KMS-11 (cell line): Measurements from ENCODE around the gene LRCH4.
A peak's percentile ranks its signal among the peaks of the same experiment; 100 is the strongest.

Source experiments
- H2AFZ ChIP-seq: fragments of 200-600 bp; sonication (generic); 2 replicates; pipeline ENCODE4 v1.6.1; 2016; ENCODE audit warnings: antibody characterized with exemption, mixed run types, low read depth
- H3K27ac ChIP-seq: fragments of 200-600 bp; sonication (generic); 2 replicates; pipeline ENCODE4 v1.6.1; 2016; ENCODE audit warnings: mild to moderate bottlenecking, mixed run types
- H3K27me3 ChIP-seq: fragments of 200-600 bp; sonication (generic); 2 replicates; pipeline ENCODE4 v1.6.1; 2017; ENCODE audit warnings: mild to moderate bottlenecking, low read depth, mixed run types, moderate library complexity; ENCODE audit not compliant: insufficient read depth
- H3K36me3 ChIP-seq: fragments of 200-600 bp; sonication (generic); 2 replicates; pipeline ENCODE4 v1.6.1; 2017; ENCODE audit warnings: mild to moderate bottlenecking, mixed run types; ENCODE audit not compliant: insufficient read depth
- H3K4me1 ChIP-seq: fragments of 200-600 bp; sonication (generic); 2 replicates; pipeline ENCODE4 v1.6.1; 2016; ENCODE audit warnings: mild to moderate bottlenecking, low read depth, mixed run types; ENCODE audit not compliant: poor library complexity, severe bottlenecking
- H3K4me2 ChIP-seq: fragments of 200-600 bp; sonication (generic); 2 replicates; pipeline ENCODE4 v1.7.0; 2016; ENCODE audit warnings: mild to moderate bottlenecking, mixed run types
- H3K4me3 ChIP-seq: fragments of 200-600 bp; sonication (generic); IDR thresholded peaks from 2 replicates; pipeline ENCODE4 v1.6.1; 2017; ENCODE audit warnings: low read depth, low read length, mixed read lengths; ENCODE audit not compliant: insufficient read depth
- H3K79me2 ChIP-seq: fragments of 200-600 bp; sonication (generic); 2 replicates; pipeline ENCODE4 v1.6.1; 2016; ENCODE audit warnings: low read depth, mixed run types; ENCODE audit not compliant: insufficient read depth
- H3K9ac ChIP-seq: fragments of 200-600 bp; sonication (generic); 2 replicates; pipeline ENCODE4 v1.6.1; 2016; ENCODE audit warnings: mild to moderate bottlenecking, mixed run types
- H4K20me1 ChIP-seq: fragments of 200-600 bp; sonication (generic); 2 replicates; pipeline ENCODE4 v1.6.1; 2016; ENCODE audit warnings: mild to moderate bottlenecking, mixed run types; ENCODE audit not compliant: insufficient read depth
- CTCF ChIP-seq: fragments of 200-600 bp; sonication (generic); conservative IDR thresholded peaks from 2 replicates; pipeline ENCODE4 v1.6.1; 2017; ENCODE audit warnings: low read depth, mild to moderate bottlenecking, antibody characterized with exemption, low read length, moderate library complexity, mixed read lengths

The LRCH4 gene

GRCh38 chr7:100614308-100614861 lies 28.5 kb upstream of the LRCH4 start:
- Histone ChIP-seq H3K9ac (no peak overlapping the region), H4K20me1 (no peaks in the 10 kb centered on the region), H3K27me3 (peaks cover 19% of the 10 kb centered on the region), H3K27ac (no peak overlapping the region), H3K36me3 (no peaks in the 10 kb centered on the region), H3K79me2 (no peaks in the 10 kb centered on the region), H3K4me1 (peaks cover 5% of the 10 kb centered on the region), H3K4me3 (no peak overlapping the region), H2AFZ (no peak overlapping the region), H3K4me2 (no peak overlapping the region)
- TF ChIP-seq CTCF, result no peak

DNA sequence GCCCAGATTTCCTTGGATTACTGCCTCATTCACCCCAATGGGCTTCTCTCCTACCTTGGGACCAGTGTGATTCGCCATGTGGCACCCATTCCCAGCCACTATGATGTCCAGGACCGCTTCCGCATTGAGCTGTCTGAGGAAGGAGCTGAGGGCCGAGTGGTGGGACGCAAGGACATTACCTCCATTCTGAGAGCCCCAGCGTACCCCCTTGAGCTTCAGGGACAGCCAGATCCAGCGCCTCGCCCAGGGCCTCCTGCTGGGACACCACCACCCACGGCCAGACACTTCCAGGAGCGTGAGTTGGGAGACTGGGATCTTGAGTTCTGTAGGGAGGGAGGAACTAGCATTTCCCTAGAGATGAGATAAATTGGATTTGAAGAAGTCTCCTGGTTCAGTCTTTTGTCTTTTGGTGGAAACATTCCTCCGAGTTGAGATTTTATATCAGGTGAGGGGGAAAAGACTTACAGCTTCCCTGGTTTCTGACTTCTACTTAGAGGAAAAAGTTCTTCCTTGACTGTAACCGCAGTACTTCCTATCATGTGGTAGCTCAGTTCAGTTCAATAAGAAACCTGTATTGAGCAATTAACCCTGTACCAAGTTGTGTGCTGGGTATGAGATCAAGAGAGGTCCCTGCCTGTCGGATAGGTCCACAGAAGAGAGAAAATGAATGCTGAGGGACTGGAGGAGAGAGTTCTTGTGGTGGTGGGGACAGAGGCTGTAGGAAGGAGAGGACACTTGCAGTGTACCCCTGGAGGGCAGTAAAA lies 27.7 kb upstream of the LRCH4 start:
- peaks cover 5% of the 10 kb centered on the region for H3K4me1 ChIP-seq
- H3K27me3 ChIP-seq, result peaks cover 19% of the 10 kb centered on the region; the same call in 1 of the 2 replicates
- TF ChIP-seq CTCF, result no peak
- H3K9ac ChIP-seq, result no peak overlapping the region
- H3K4me2 ChIP-seq, result no peak overlapping the region; the same call in 1 of the 2 replicates
- no peak overlapping the region for H2AFZ ChIP-seq
- H3K36me3 ChIP-seq, result no peaks in the 10 kb centered on the region
- no peaks in the 10 kb centered on the region for H4K20me1 ChIP-seq
- no peaks in the 10 kb centered on the region for H3K79me2 ChIP-seq
- H3K27ac ChIP-seq, result no peak overlapping the region
- no peak overlapping the region for H3K4me3 ChIP-seq

DNA sequence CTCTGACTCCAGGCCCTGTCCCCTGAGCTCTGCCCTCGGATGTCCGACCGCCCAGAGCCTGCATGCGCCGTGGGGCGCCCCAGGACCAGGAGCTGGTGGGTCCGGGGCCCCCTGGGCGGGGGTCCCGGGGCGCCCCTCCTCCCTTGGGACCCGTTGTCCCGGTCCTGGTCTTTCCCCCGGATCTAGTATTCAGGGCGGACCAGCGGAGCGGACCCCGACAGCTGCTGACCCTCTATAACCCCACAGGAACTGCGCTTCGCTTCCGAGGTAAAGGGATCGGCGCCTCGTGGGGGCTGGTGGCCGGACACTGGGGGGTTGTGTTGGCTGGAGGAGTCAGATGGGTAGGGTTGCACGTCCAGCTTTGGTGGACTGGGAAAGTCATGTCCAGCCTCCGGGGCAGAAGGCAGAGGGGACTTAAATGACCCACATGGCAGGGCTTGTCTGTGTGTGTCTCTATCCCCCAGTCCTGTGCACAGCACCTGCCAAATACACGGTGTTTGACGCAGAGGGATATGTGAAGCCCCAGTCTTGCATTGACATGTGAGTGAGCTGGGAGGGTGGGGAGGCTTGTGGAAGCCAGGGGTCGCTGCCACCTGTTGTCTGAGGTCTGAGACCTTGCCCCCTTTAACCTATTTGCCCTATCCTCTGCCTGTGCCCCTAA lies 26.9 kb upstream of the LRCH4 start:
- peak overlapping the region; percentile 33; the same call in 1 of the 2 replicates for H3K9ac ChIP-seq
- H3K4me2 ChIP-seq, result peak overlapping the region; percentile 99
- H3K4me3 ChIP-seq, result no peak overlapping the region
- H3K4me1 ChIP-seq, result peaks cover 5% of the 10 kb centered on the region
- no peak for TF ChIP-seq CTCF
- H4K20me1 ChIP-seq, result no peaks in the 10 kb centered on the region
- H3K79me2 ChIP-seq, result no peaks in the 10 kb centered on the region
- no peaks in the 10 kb centered on the region for H3K36me3 ChIP-seq
- no peak overlapping the region for H3K27ac ChIP-seq
- peaks cover 26% of the 10 kb centered on the region; the same call in 1 of the 2 replicates for H3K27me3 ChIP-seq
- peak overlapping the region; percentile 95 for H2AFZ ChIP-seq

- H3K4me3 ChIP-seq, result peak within 1 kb of the TSS; percentile 54
- H3K4me2 ChIP-seq, result peak within 1 kb of the TSS; percentile 99
- H3K79me2 ChIP-seq, result no peaks in the 10 kb centered on the region
- no peaks in the 10 kb centered on the region for H4K20me1 ChIP-seq
- H3K4me1 ChIP-seq, result peaks cover 5% of the 10 kb centered on the region
- H3K9ac ChIP-seq, result peak within 1 kb of the TSS; percentile 43; the same call in 1 of the 2 replicates
- peak within 1 kb of the TSS; percentile 56 for H3K27ac ChIP-seq
- peaks cover 22% of the 10 kb centered on the region; the same call in 1 of the 2 replicates for H3K27me3 ChIP-seq
- TF ChIP-seq CTCF, result 0 out of 2 replicates have a peak, but pooled peaks have one; percentile 11
- H3K36me3 ChIP-seq, result no peaks in the 10 kb centered on the region
- H2AFZ ChIP-seq, result peak within 1 kb of the TSS; percentile 95
These were observed 26.2 kb upstream of the LRCH4 start, which contains the start of gene MOSPD3 for GRCh38 chr7:100611983-100612729. Gene MOSPD3 (plus strand): TSS chr7:100612540. CDS start chr7:100612792, 252 bp downstream.
